H1 (cell line): ENCODE results near the gene AIMP1. TPM values are rescaled to one million over a fixed set of nuclear protein-coding genes. Genes with fewer than 3 reads are reported as not detected.

Source experiments
- CTCF ChIA-PET: fragments of 300-600 bp; sonication (Branson Sonifier 250); formaldehyde crosslinking; loops from one replicate; lab custom pipeline; 2021; ENCODE audit not compliant: partially characterized antibody; lab: Charles Lee
- POLR2A ChIA-PET: fragments of 300-600 bp; sonication (Branson Sonifier 250); formaldehyde crosslinking; loops from one replicate; lab custom pipeline; 2021; ENCODE audit warnings: inconsistent platforms; ENCODE audit not compliant: partially characterized antibody; lab: Charles Lee
- DNase-seq, 2 experiments: peaks; one replicate each; pipeline versions ENCODE4 v3.0.0 to v3.0.0-alpha.2; 2010 to 2022; ENCODE audit warnings: low spot score in 2 of 2, low read depth in 1 of 2, mixed read lengths in 1 of 2
- FAIRE-seq: peaks from 2 replicates; lab custom pipeline; 2011; peaks lifted over from hg19 to GRCh38; lab: Jason Lieb, UNC
- H2AFZ ChIP-seq: 2 replicates; pipeline ENCODE4 v1.8.1; 2012; ENCODE audit warnings: low read length, inconsistent platforms
- H2AK5ac ChIP-seq: 2 replicates; pipeline ENCODE4 v1.6.1; 2013; ENCODE audit warnings: low read depth, low read length
- H2BK120ac ChIP-seq: replicated peaks from 2 replicates; pipeline ENCODE3; 2013; ENCODE audit warnings: low read depth, low read length, inconsistent platforms
- H2BK12ac ChIP-seq: 2 replicates; pipeline ENCODE4 v1.6.1; 2013; ENCODE audit warnings: low read depth, low read length
- H2BK15ac ChIP-seq: 2 replicates; pipeline ENCODE4 v1.6.1; 2013; ENCODE audit warnings: low read length
- H2BK20ac ChIP-seq: 2 replicates; pipeline ENCODE4 v1.6.1; 2013; ENCODE audit warnings: low read length
- H2BK5ac ChIP-seq: 2 replicates; pipeline ENCODE4 v1.6.1; 2013; ENCODE audit warnings: low read depth, low read length
- H3K14ac ChIP-seq: 2 replicates; pipeline ENCODE4 v1.6.1; 2013; ENCODE audit warnings: inconsistent platforms; ENCODE audit not compliant: insufficient read length
- H3K18ac ChIP-seq: 2 replicates; pipeline ENCODE4 v1.6.1; 2013; ENCODE audit warnings: low read length; ENCODE audit errors: extremely low read depth
- H3K23ac ChIP-seq: 2 replicates; pipeline ENCODE4 v1.6.1; 2013; ENCODE audit warnings: inconsistent platforms; ENCODE audit not compliant: insufficient read length
- H3K23me2 ChIP-seq: 2 replicates; pipeline ENCODE4 v1.6.1; 2013; ENCODE audit warnings: low read depth, low read length
- H3K27ac ChIP-seq: 2 replicates; pipeline ENCODE4 v1.6.1; 2011; ENCODE audit warnings: low read depth, low read length, inconsistent platforms
- H3K27me3 ChIP-seq, 4 experiments: replicated peaks in 1 of 4; 1 replicate in 1 of 4; 2 replicates in 3 of 4; pipeline versions ENCODE4 v1.6.1 to v1.8.1; 2011 to 2013; ENCODE audit warnings: low read length in 3 of 4, mild to moderate bottlenecking in 3 of 4, inconsistent platforms in 2 of 4, mixed read lengths in 2 of 4, moderate library complexity in 1 of 4; ENCODE audit not compliant: control insufficient read depth in 3 of 4, insufficient read depth in 3 of 4; ENCODE audit errors: extremely low read depth in 1 of 4
- H3K36me3 ChIP-seq, 4 experiments: 2 replicates each; pipeline versions ENCODE4 v1.6.1 to v1.8.1; 2011 to 2013; ENCODE audit warnings: mild to moderate bottlenecking in 4 of 4, low read length in 3 of 4, moderate library complexity in 2 of 4, control low read depth in 1 of 4, inconsistent platforms in 1 of 4; ENCODE audit not compliant: insufficient read depth in 4 of 4, control insufficient read depth in 2 of 4
- H3K4ac ChIP-seq: replicated peaks from 2 replicates; pipeline ENCODE3; 2013; ENCODE audit warnings: low read length, low read depth, mixed read lengths, inconsistent platforms; ENCODE audit not compliant: insufficient read length
- H3K4me1 ChIP-seq, 4 experiments: replicated peaks in 1 of 4; 1 replicate in 1 of 4; 2 replicates in 3 of 4; pipeline versions ENCODE4 v1.6.1 to v1.8.1; 2011 to 2013; ENCODE audit warnings: low read length in 3 of 4, inconsistent platforms in 2 of 4, mixed read lengths in 1 of 4; ENCODE audit not compliant: insufficient read depth in 4 of 4, control insufficient read depth in 3 of 4
- H3K4me2 ChIP-seq, 2 experiments: 2 replicates each; pipeline versions ENCODE4 v1.6.1 to v1.8.1; 2011 to 2013; ENCODE audit warnings: low read depth in 2 of 2, low read length in 2 of 2, control low read depth in 1 of 2, inconsistent platforms in 1 of 2, mild to moderate bottlenecking in 1 of 2; ENCODE audit not compliant: insufficient read depth in 1 of 2
- H3K4me3 ChIP-seq, 4 experiments: fragments of 200-600, 300-600 bp in 1 of 4; sonication (generic), shearing (Covaris generic), sonication (Bioruptor Twin) in 1 of 4; 2 replicates each; pipeline versions ENCODE4 v1.5.1 to v1.8.1; 2011 to 2016; ENCODE audit warnings: low read length in 4 of 4, low read depth in 3 of 4, control low read depth in 2 of 4, inconsistent platforms in 2 of 4, mild to moderate bottlenecking in 2 of 4, mixed read lengths in 1 of 4, moderate library complexity in 1 of 4; ENCODE audit not compliant: insufficient read depth in 2 of 4; ENCODE audit errors: extremely low read depth in 1 of 4
- H3K56ac ChIP-seq: replicated peaks from 2 replicates; pipeline ENCODE3; 2013; ENCODE audit warnings: low read depth, mild to moderate bottlenecking, mixed read lengths, low read length, inconsistent platforms; ENCODE audit not compliant: insufficient read length
- H3K79me1 ChIP-seq: 2 replicates; pipeline ENCODE4 v1.6.1; 2013; ENCODE audit warnings: low read depth, low read length, control low read depth
- H3K79me2 ChIP-seq, 2 experiments: 2 replicates each; pipeline versions ENCODE4 v1.6.1 to v1.8.1; 2012 to 2013; ENCODE audit warnings: low read length in 2 of 2, mild to moderate bottlenecking in 2 of 2, inconsistent platforms in 1 of 2; ENCODE audit not compliant: insufficient read depth in 2 of 2, control insufficient read depth in 1 of 2
- H3K9ac ChIP-seq, 4 experiments: replicated peaks in 1 of 4; 1 replicate in 1 of 4; 2 replicates in 3 of 4; pipeline versions ENCODE4 v1.6.1 to v1.8.1; 2011 to 2013; ENCODE audit warnings: low read depth in 3 of 4, low read length in 3 of 4, control low read depth in 2 of 4, mild to moderate bottlenecking in 2 of 4, moderate library complexity in 2 of 4, inconsistent platforms in 1 of 4; ENCODE audit errors: extremely low read depth in 1 of 4
- H3K9me3 ChIP-seq, 2 experiments: 2 replicates each; pipeline versions ENCODE4 v1.6.1 to v1.8.1; 2012 to 2013; ENCODE audit warnings: mild to moderate bottlenecking in 2 of 2, moderate library complexity in 2 of 2, control low read depth in 1 of 2, inconsistent platforms in 1 of 2, low read depth in 1 of 2, low read length in 1 of 2, mixed read lengths in 1 of 2; ENCODE audit not compliant: insufficient read depth in 2 of 2
- H4K20me1 ChIP-seq, 2 experiments: replicated peaks in 1 of 2; 2 replicates each; pipeline versions ENCODE3 to v1.8.1; 2011 to 2013; ENCODE audit warnings: inconsistent platforms in 2 of 2, low read length in 2 of 2, mild to moderate bottlenecking in 1 of 2; ENCODE audit not compliant: insufficient read depth in 2 of 2, control insufficient read depth in 1 of 2
- H4K5ac ChIP-seq: 2 replicates; pipeline ENCODE4 v1.6.1; 2013; ENCODE audit warnings: low read length, low read depth, mixed read lengths, inconsistent platforms; ENCODE audit not compliant: insufficient read length
- H4K8ac ChIP-seq: 2 replicates; pipeline ENCODE4 v1.8.0; 2013; ENCODE audit warnings: mild to moderate bottlenecking, moderate library complexity, low read length, inconsistent platforms; ENCODE audit not compliant: insufficient read depth; ENCODE audit errors: extremely low read depth
- H4K91ac ChIP-seq: replicated peaks from 2 replicates; pipeline ENCODE3; 2013; ENCODE audit warnings: low read length, mixed read lengths, inconsistent platforms; ENCODE audit not compliant: insufficient read length
- BCL11A ChIP-seq, 2 experiments: IDR thresholded peaks; one replicate each; pipeline ENCODE4 v1.6.1; 2011; ENCODE audit warnings: low read depth in 2 of 2, low read length in 2 of 2, mild to moderate bottlenecking in 2 of 2
- CREB1 ChIP-seq: IDR thresholded peaks from 2 replicates; pipeline ENCODE4 v1.6.1; 2012; ENCODE audit warnings: inconsistent platforms
- GABPA ChIP-seq: IDR thresholded peaks from 2 replicates; pipeline ENCODE4 v1.6.1; 2011; ENCODE audit warnings: mild to moderate bottlenecking, low read length, moderate library complexity, borderline replicate concordance; ENCODE audit not compliant: insufficient read depth
- HDAC6 ChIP-seq: IDR thresholded peaks from one replicate; pipeline ENCODE4 v1.7.1; 2012; ENCODE audit warnings: low read depth, mild to moderate bottlenecking, inconsistent platforms, low read length, moderate library complexity
- NANOG ChIP-seq: IDR thresholded peaks from 2 replicates; pipeline ENCODE4 v1.6.1; 2011; ENCODE audit warnings: low read length, low read depth, mild to moderate bottlenecking, inconsistent platforms; ENCODE audit not compliant: insufficient read depth, poor library complexity, severe bottlenecking
- RNF2 ChIP-seq: fragments of 200-900, 300-1000 bp; sonication (generic); IDR thresholded peaks from 2 replicates; pipeline ENCODE4 v1.7.1; 2016; ENCODE audit warnings: borderline replicate concordance, low read depth, mild to moderate bottlenecking, antibody characterized with exemption, low read length; ENCODE audit not compliant: poor library complexity, severe bottlenecking; ENCODE audit errors: missing control alignments
- SIN3A ChIP-seq, 2 experiments: IDR thresholded peaks in 1 of 2; conservative IDR thresholded peaks in 1 of 2; 2 replicates each; pipeline ENCODE4 v1.6.1; 2011 to 2012; ENCODE audit warnings: low read length in 2 of 2, improper control_type of control experiment in 1 of 2, low read depth in 1 of 2, mild to moderate bottlenecking in 1 of 2
- TBP ChIP-seq: IDR thresholded peaks from 2 replicates; pipeline ENCODE4 v1.6.1; 2011; ENCODE audit warnings: low read depth, low read length, improper control_type of control experiment
- polyA plus RNA-seq, 7 experiments: library from polyadenylated mRNA; depleted of rRNA in 3 of 7; stranded (reverse) in 5 of 7; unstranded in 2 of 7; fragments of >200 nt in 5 of 7; fragments of 200-250 nt in 2 of 7; gene quantifications; 1 replicate in 5 of 7; 2 replicates in 1 of 7; 4 replicates in 1 of 7; pipeline versions ENCODE4 v1.2.1 to v1.2.3, GENCODE V29; 2011 to 2013; ENCODE audit warnings: missing spikeins in 2 of 7, mixed read lengths in 2 of 7
- total RNA-seq: library from RNA; stranded (reverse); fragmentation: NEBNext Ultra II Directional; extraction: Animal tissue kit (Norgen Biotek cat#: 25700); gene quantifications from 2 replicates; pipeline ENCODE4 v1.2.1, GENCODE V29; 2021
- TF ChIP-seq, protein P1 (sequence below): IDR thresholded peaks from 2 replicates; pipeline ENCODE4 v1.6.1; 2011; ENCODE audit warnings: low read depth, mild to moderate bottlenecking, low read length; ENCODE audit not compliant: insufficient read depth
- TF ChIP-seq, protein P2 (sequence below): IDR thresholded peaks from 2 replicates; pipeline ENCODE4 v1.6.1; 2012; ENCODE audit warnings: inconsistent platforms

Gene AIMP1
- total and polyA plus RNA-seq, 2 of the 8 experiments (the other 6 are each of a cell fraction or from before 2014, with no cell fraction given) = 7.9 to 54.6 TPM

DNA sequence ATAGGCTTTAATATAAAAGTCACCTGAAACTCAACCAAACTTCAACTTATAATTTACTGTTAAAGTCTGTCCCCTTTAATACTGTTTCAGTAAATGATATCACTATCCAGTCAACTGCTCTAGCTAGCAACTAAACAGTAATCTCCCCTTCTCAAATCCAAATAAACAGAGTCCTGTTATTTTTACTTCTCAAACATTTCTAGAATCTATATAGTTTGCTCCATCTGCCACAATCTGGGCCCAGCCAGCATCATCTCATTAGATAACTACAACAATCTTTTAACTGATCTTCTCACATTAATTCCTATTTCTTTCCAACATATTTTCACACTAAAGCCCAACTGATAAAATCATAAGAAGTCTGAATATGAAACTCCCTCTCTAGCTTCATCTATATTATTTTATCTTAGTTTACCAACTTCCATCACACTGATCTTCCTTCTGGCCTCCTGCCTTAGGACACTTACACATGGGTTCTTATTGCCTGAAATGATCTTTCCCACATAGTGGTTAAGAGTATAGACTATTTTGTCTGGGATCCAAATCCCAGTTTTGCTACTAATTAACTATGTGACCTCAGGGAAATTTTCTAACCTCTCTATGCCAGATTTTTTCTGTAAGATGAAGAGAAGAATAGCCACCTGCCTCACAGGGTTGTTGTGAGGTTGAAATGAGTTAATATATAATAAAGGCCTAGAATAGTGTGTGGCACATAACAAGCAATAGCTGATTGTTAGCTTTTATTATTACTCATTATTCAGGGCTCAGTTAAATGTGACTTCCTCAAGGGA lies 18.9 kb upstream of the AIMP1 start:
- H2AFZ ChIP-seq = no peak overlapping the region
- H3K27me3 ChIP-seq = no peaks in the 10 kb centered on the region
- no peak overlapping the region for H3K56ac ChIP-seq
- no peak overlapping the region for H2BK20ac ChIP-seq
- H3K4me1 ChIP-seq = peaks cover 0 to 7% (median 3%) of the 10 kb centered on the region in 4 experiments; a peak in 1 of 7 replicates
- no peak overlapping the region for H2AK5ac ChIP-seq
- no peak overlapping the region for H3K27ac ChIP-seq
- peak overlapping the region in 1 of 4 experiments; percentile 16; a peak in 1 of 8 replicates for H3K4me3 ChIP-seq
- H3K36me3 ChIP-seq = peaks cover 0 to 16% (median 3%) of the 10 kb centered on the region in 4 experiments; a peak in 4 of 8 replicates
- H2BK15ac ChIP-seq = no peak overlapping the region
- H2BK120ac ChIP-seq = no peak overlapping the region
- FAIRE-seq = no peak
- no peak for DNase-seq
- no peak overlapping the region for H3K18ac ChIP-seq
- H3K14ac ChIP-seq = no peak overlapping the region
- ChIA-PET CTCF (interaction anchor here (1.2 kb wide), 1 partner anchor 31 kb away, joined by 3 read pairs; no protein-coding TSS in a partner anchor), POLR2A (interaction anchor here (0.9 kb wide), 1 partner anchor 18 kb away, joined by 4 read pairs; the partner anchor contains the start of gene TBCK)
- no peak overlapping the region for H4K5ac ChIP-seq
- H3K9me3 ChIP-seq = no peaks in the 10 kb centered on the region
- H3K79me2 ChIP-seq = no peaks in the 10 kb centered on the region; a peak in 1 of 4 replicates
- H2BK12ac ChIP-seq = no peak overlapping the region
- H3K4ac ChIP-seq = no peak overlapping the region
- H4K8ac ChIP-seq = no peak overlapping the region
- no peak overlapping the region for H4K91ac ChIP-seq
- no peaks in the 10 kb centered on the region for H4K20me1 ChIP-seq
- H2BK5ac ChIP-seq = no peak overlapping the region
- no peaks in the 10 kb centered on the region for H3K79me1 ChIP-seq
- H3K9ac ChIP-seq = no peak overlapping the region
- no peak overlapping the region for H3K23ac ChIP-seq
- no peak overlapping the region for H3K4me2 ChIP-seq
- H3K23me2 ChIP-seq = peaks cover 2% of the 10 kb centered on the region; the same call in 1 of the 2 replicates
- no peak for TF ChIP-seq RNF2
- no peak for TF ChIP-seq TBP
- TF ChIP-seq, protein P1, sequence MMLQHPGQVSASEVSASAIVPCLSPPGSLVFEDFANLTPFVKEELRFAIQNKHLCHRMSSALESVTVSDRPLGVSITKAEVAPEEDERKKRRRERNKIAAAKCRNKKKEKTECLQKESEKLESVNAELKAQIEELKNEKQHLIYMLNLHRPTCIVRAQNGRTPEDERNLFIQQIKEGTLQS = no peak
- TF ChIP-seq SIN3A (conservative IDR thresholded peaks at IDR 0.05 in 1 of 2, IDR thresholded peaks at IDR 0.05 in 1 of 2; ENCODE audit: low read depth in 1 of 2, low read length in 2 of 2) = no peak
- no peak for TF ChIP-seq BCL11A (IDR thresholded peaks at IDR 0.05; ENCODE audit: low read depth in 2 of 2, low read length in 2 of 2)
- TF ChIP-seq CREB1 = no peak
- no peak for TF ChIP-seq HDAC6
- TF ChIP-seq NANOG = no peak
- TF ChIP-seq, protein P2, sequence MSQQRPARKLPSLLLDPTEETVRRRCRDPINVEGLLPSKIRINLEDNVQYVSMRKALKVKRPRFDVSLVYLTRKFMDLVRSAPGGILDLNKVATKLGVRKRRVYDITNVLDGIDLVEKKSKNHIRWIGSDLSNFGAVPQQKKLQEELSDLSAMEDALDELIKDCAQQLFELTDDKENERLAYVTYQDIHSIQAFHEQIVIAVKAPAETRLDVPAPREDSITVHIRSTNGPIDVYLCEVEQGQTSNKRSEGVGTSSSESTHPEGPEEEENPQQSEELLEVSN = no peak
- TF ChIP-seq GABPA = no peak
